ENCODE results near the gene SMAD2. TPM values are rescaled to one million over a fixed set of nuclear protein-coding genes. Genes with fewer than 3 reads are reported as not detected.
A peak's percentile ranks its signal among the peaks of the same experiment; 100 is the strongest.

SMAD2 gene
- total and polyA plus RNA-seq, 9 of the 15 experiments (the other 6 are each of a cell fraction or from before 2014, with no cell fraction given): 9.2 to 49.6 (median 33.7) TPM

- TF ChIP-seq, protein P1, sequence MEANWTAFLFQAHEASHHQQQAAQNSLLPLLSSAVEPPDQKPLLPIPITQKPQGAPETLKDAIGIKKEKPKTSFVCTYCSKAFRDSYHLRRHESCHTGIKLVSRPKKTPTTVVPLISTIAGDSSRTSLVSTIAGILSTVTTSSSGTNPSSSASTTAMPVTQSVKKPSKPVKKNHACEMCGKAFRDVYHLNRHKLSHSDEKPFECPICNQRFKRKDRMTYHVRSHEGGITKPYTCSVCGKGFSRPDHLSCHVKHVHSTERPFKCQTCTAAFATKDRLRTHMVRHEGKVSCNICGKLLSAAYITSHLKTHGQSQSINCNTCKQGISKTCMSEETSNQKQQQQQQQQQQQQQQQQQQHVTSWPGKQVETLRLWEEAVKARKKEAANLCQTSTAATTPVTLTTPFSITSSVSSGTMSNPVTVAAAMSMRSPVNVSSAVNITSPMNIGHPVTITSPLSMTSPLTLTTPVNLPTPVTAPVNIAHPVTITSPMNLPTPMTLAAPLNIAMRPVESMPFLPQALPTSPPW (CRISPR knock-in tag; IDR thresholded peaks at IDR 0.05): peak; percentile 75
- TF ChIP-seq ZBTB5 (IDR thresholded peaks at IDR 0.05) (no peak), U2AF1 (optimal IDR thresholded peaks at IDR 0.05; ENCODE audit: low read depth, low read length) (peak; percentile 58), ZMIZ1 (IDR thresholded peaks at IDR 0.05; ENCODE audit: low read depth in 2 of 2, low read length in 2 of 2) (no peak), MXD1 (CRISPR knock-in tag; IDR thresholded peaks at IDR 0.05; ENCODE audit: borderline replicate concordance, poor library complexity, severe bottlenecking) (no peak), KDM1A (IDR thresholded peaks at IDR 0.05) (no peak), ZFX (CRISPR knock-in tag; IDR thresholded peaks at IDR 0.05) (peak; percentile 97), LCOR (CRISPR knock-in tag; IDR thresholded peaks at IDR 0.05) (no peak), ZNF76 (CRISPR knock-in tag; IDR thresholded peaks at IDR 0.05; ENCODE audit: borderline replicate concordance) (no peak), HNRNPH1 (optimal IDR thresholded peaks at IDR 0.05; ENCODE audit: low read depth, low read length) (no peak), POLR2AphosphoS2 (IDR thresholded peaks at IDR 0.05; ENCODE audit: low read length) (no peak), GATA2 (CRISPR knock-in tag; IDR thresholded peaks at IDR 0.05) (no peak), RBM22 (IDR thresholded peaks at IDR 0.05; ENCODE audit: low read depth, low read length, poor library complexity, severe bottlenecking) (no peak), MYBL2 (IDR thresholded peaks at IDR 0.05; ENCODE audit: low read depth) (no peak), MYBL2 (CRISPR knock-in tag; IDR thresholded peaks at IDR 0.05; ENCODE audit: borderline replicate concordance) (no peak), ZNF431 (CRISPR knock-in tag; IDR thresholded peaks at IDR 0.05) (peak; percentile 81)
These were observed 665 bp upstream of the SMAD2 start (continued) for GRCh38 chr18:47930931-47931717.
